SK-N-SH treated with all-trans-retinoic acid at 6 μM for 48 hours (cell line): ENCODE data around the gene TEAD1.

ENCODE experiments used
- ATAC-seq: fragments of 200-7000 bp; cut with Tn5 transposase; 3 replicates; pipeline ENCODE4 v1.9.1; 2020; ENCODE audit warnings: mild to moderate bottlenecking, moderate library complexity
- ARNTL ChIP-seq: fragments of 450-650 bp; formaldehyde crosslinking; IDR thresholded peaks from 2 replicates; pipeline ENCODE4 v1.5.0; 2020; ENCODE audit warnings: low read depth, mild to moderate bottlenecking, moderate library complexity, borderline replicate concordance
- BACH2 ChIP-seq: fragments of 250-450 bp; sonication (Bioruptor Pico); IDR thresholded peaks from 2 replicates; pipeline ENCODE4 v1.9.0; 2021; ENCODE audit warnings: mild to moderate bottlenecking, borderline replicate concordance
- CSDC2 ChIP-seq: fragments of 250-450 bp; sonication (Bioruptor Pico); IDR thresholded peaks from 2 replicates; pipeline ENCODE4 v1.5.0; 2020; ENCODE audit warnings: mild to moderate bottlenecking, moderate library complexity
- ESRRG ChIP-seq: fragments of 250-450 bp; sonication (Bioruptor Pico); IDR thresholded peaks from 2 replicates; pipeline ENCODE4 v1.6.1; 2021; ENCODE audit warnings: mild to moderate bottlenecking
- GLIS3 ChIP-seq: fragments of 250-450 bp; sonication (Bioruptor Pico); IDR thresholded peaks from 2 replicates; pipeline ENCODE4 v1.5.0; 2020; ENCODE audit warnings: mild to moderate bottlenecking, moderate library complexity
- OSR1 ChIP-seq: fragments of 250-450 bp; sonication (Bioruptor Pico); IDR thresholded peaks from 2 replicates; pipeline ENCODE4 v1.8.0; 2022; ENCODE audit warnings: moderate library complexity, mild to moderate bottlenecking, inconsistent platforms
- PPARA ChIP-seq: fragments of 250-450 bp; sonication (Bioruptor Pico); IDR thresholded peaks from 2 replicates; pipeline ENCODE4 v1.5.0; 2020; ENCODE audit warnings: mild to moderate bottlenecking, borderline replicate concordance
- RARB ChIP-seq: fragments of 250-450 bp; sonication (Bioruptor Pico); IDR thresholded peaks from 2 replicates; pipeline ENCODE4 v1.8.0; 2021; ENCODE audit warnings: mild to moderate bottlenecking, moderate library complexity
- SNAI2 ChIP-seq: fragments of 250-450 bp; sonication (Bioruptor Pico); IDR thresholded peaks from 2 replicates; pipeline ENCODE4 v1.5.0; 2020; ENCODE audit warnings: mild to moderate bottlenecking, moderate library complexity
- TCF4 ChIP-seq: fragments of 250-450 bp; sonication (Bioruptor Pico); IDR thresholded peaks from 2 replicates; pipeline ENCODE4 v1.8.0; 2021; ENCODE audit warnings: mild to moderate bottlenecking, moderate library complexity, borderline replicate concordance
- TOX ChIP-seq: fragments of 250-450 bp; sonication (Bioruptor Pico); IDR thresholded peaks from 2 replicates; pipeline ENCODE4 v1.8.0; 2021; ENCODE audit warnings: mild to moderate bottlenecking, moderate library complexity, borderline replicate concordance
- ZC3H10 ChIP-seq: fragments of 250-450 bp; sonication (Bioruptor Pico); IDR thresholded peaks from 2 replicates; pipeline ENCODE4 v1.5.1; 2021; ENCODE audit warnings: mild to moderate bottlenecking, moderate library complexity
- ZFP3 ChIP-seq: fragments of 250-450 bp; sonication (Bioruptor Pico); IDR thresholded peaks from 2 replicates; pipeline ENCODE4 v1.5.0; 2020; ENCODE audit warnings: mild to moderate bottlenecking, moderate library complexity
- ZFP30 ChIP-seq: fragments of 450-650 bp; formaldehyde crosslinking; IDR thresholded peaks from 2 replicates; pipeline ENCODE4 v1.5.0; 2022; ENCODE audit warnings: mild to moderate bottlenecking, moderate library complexity
- ZNF565 ChIP-seq: fragments of 450-650 bp; formaldehyde crosslinking; conservative IDR thresholded peaks from 2 replicates; pipeline ENCODE4 v1.5.0; 2020; ENCODE audit warnings: low read depth, mild to moderate bottlenecking, moderate library complexity
- ZNF70 ChIP-seq: fragments of 450-650 bp; formaldehyde crosslinking; IDR thresholded peaks from 2 replicates; pipeline ENCODE4 v1.5.0; 2020; ENCODE audit warnings: mild to moderate bottlenecking, moderate library complexity
- ZNF8 ChIP-seq: fragments of 450-650 bp; formaldehyde crosslinking; IDR thresholded peaks from 2 replicates; pipeline ENCODE4 v1.5.0; 2020; ENCODE audit warnings: mild to moderate bottlenecking, moderate library complexity
- TF ChIP-seq, protein P1 (sequence below): fragments of 250-450 bp; sonication (Bioruptor Pico); IDR thresholded peaks from 2 replicates; pipeline ENCODE4 v1.5.0; 2020; ENCODE audit warnings: mild to moderate bottlenecking, moderate library complexity
- TF ChIP-seq, protein P2 (sequence below): fragments of 250-450 bp; sonication (Bioruptor Pico); IDR thresholded peaks from 2 replicates; pipeline ENCODE4 v1.5.1; 2020; ENCODE audit warnings: low read depth, mild to moderate bottlenecking, moderate library complexity
- TF ChIP-seq, protein P3 (sequence below): fragments of 250-450 bp; sonication (Bioruptor Pico); IDR thresholded peaks from 2 replicates; pipeline ENCODE4 v1.8.0; 2020; ENCODE audit warnings: mild to moderate bottlenecking, moderate library complexity, borderline replicate concordance
- TF ChIP-seq, protein P4 (sequence below): fragments of 250-450 bp; sonication (Bioruptor Pico); IDR thresholded peaks from 2 replicates; pipeline ENCODE4 v1.8.0; 2021; ENCODE audit warnings: low read depth, mild to moderate bottlenecking, moderate library complexity, borderline replicate concordance

TEAD1 gene

DNA sequence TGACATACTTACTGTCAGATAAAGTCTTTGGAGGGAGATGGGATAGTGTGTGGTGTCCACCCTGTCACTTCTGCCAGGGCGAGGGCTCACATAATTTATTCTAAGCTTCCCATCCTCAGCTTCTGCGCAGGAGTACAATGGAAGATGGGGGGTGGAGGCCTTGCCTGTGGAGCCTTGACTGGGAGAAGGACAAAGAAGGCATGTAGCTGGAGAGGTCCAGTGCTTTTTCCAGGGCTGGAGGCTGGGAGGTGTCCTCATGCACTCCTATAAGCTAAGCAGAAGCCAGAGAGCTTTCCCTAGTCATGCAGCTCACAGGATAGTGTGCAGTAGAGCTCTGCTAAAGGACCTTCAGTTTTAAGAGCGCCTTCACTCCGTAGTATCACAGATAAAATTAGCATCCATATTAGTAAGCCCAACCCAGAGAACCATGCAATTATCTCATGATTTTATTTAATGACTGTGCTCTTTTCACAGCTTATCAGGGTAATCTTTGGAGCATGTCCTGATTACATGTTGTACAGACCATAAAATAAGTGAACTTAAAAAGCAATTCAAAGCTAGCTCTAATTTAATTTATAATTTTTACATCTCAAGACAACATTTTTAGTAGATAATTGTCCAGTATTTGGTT is 148.3 kb downstream of the TEAD1 start (continued):
- TF ChIP-seq, protein P1, sequence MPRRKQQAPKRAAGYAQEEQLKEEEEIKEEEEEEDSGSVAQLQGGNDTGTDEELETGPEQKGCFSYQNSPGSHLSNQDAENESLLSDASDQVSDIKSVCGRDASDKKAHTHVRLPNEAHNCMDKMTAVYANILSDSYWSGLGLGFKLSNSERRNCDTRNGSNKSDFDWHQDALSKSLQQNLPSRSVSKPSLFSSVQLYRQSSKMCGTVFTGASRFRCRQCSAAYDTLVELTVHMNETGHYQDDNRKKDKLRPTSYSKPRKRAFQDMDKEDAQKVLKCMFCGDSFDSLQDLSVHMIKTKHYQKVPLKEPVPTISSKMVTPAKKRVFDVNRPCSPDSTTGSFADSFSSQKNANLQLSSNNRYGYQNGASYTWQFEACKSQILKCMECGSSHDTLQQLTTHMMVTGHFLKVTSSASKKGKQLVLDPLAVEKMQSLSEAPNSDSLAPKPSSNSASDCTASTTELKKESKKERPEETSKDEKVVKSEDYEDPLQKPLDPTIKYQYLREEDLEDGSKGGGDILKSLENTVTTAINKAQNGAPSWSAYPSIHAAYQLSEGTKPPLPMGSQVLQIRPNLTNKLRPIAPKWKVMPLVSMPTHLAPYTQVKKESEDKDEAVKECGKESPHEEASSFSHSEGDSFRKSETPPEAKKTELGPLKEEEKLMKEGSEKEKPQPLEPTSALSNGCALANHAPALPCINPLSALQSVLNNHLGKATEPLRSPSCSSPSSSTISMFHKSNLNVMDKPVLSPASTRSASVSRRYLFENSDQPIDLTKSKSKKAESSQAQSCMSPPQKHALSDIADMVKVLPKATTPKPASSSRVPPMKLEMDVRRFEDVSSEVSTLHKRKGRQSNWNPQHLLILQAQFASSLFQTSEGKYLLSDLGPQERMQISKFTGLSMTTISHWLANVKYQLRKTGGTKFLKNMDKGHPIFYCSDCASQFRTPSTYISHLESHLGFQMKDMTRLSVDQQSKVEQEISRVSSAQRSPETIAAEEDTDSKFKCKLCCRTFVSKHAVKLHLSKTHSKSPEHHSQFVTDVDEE (CRISPR knock-in tag) = no peak
- TF ChIP-seq ESRRG (CRISPR knock-in tag) (no peak), TCF4 (peak; percentile 28; the same call in 1 of the 2 replicates), RARB (CRISPR knock-in tag) (no peak), ZNF565 (CRISPR knock-in tag) (no peak), ZNF8 (CRISPR knock-in tag) (no peak)
- TF ChIP-seq, protein P2, sequence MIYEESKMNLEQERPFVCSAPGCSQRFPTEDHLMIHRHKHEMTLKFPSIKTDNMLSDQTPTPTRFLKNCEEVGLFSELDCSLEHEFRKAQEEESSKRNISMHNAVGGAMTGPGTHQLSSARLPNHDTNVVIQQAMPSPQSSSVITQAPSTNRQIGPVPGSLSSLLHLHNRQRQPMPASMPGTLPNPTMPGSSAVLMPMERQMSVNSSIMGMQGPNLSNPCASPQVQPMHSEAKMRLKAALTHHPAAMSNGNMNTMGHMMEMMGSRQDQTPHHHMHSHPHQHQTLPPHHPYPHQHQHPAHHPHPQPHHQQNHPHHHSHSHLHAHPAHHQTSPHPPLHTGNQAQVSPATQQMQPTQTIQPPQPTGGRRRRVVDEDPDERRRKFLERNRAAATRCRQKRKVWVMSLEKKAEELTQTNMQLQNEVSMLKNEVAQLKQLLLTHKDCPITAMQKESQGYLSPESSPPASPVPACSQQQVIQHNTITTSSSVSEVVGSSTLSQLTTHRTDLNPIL (CRISPR knock-in tag) = no peak

DNA sequence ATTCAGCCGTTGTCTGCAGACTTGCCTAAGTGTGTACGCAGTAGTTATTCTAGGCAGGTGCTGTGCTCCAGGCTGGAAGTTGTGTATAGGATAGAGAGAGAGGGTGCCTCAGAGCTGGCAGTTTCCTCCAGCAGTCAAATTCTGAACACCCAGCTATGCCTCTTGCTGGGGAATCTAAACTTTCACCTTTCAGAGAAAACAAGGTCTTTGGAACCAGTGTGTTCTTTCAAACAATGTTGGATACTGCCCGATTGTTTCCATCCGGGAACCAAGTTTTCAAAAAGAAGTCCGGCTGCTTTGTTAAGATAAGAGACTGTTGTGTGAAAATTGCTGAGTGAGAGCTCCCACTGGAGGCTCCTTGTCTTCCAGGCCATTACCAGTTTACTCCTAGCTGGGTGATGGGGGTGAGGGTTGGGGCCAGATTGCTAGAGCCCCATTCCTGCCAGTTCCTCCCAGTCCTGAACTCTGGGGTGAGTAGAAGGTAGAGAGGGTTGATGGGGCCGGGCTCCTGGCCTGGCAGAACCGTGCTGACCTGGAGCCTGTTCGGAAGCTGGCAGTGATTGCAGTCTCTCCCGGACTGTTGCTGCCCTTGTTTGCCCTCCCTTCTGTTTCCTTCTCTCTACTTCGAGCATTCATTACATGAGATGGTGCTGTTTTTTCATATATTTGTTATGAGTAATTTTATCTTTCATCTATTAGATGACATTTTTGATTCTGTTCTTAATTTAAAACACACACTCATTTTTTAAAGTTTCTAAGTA is 150.2 kb downstream of the TEAD1 start:
- peak; percentile 88 for ATAC-seq
- TF ChIP-seq, protein P3, sequence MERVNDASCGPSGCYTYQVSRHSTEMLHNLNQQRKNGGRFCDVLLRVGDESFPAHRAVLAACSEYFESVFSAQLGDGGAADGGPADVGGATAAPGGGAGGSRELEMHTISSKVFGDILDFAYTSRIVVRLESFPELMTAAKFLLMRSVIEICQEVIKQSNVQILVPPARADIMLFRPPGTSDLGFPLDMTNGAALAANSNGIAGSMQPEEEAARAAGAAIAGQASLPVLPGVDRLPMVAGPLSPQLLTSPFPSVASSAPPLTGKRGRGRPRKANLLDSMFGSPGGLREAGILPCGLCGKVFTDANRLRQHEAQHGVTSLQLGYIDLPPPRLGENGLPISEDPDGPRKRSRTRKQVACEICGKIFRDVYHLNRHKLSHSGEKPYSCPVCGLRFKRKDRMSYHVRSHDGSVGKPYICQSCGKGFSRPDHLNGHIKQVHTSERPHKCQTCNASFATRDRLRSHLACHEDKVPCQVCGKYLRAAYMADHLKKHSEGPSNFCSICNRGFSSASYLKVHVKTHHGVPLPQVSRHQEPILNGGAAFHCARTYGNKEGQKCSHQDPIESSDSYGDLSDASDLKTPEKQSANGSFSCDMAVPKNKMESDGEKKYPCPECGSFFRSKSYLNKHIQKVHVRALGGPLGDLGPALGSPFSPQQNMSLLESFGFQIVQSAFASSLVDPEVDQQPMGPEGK = no peak
- no peak for TF ChIP-seq ZFP3 (CRISPR knock-in tag)
- TF ChIP-seq OSR1 (CRISPR knock-in tag) = no peak
- no peak for TF ChIP-seq ZFP30 (CRISPR knock-in tag)
- TF ChIP-seq ZNF565 (CRISPR knock-in tag) = no peak
- TF ChIP-seq SNAI2 = no peak
- no peak for TF ChIP-seq CSDC2 (CRISPR knock-in tag)
- no peak for TF ChIP-seq RARB (CRISPR knock-in tag)
- TF ChIP-seq GLIS3 (CRISPR knock-in tag) = no peak
- TF ChIP-seq ZNF8 (CRISPR knock-in tag) = no peak
- TF ChIP-seq TOX (CRISPR knock-in tag) = no peak
- TF ChIP-seq, protein P1 (CRISPR knock-in tag) = no peak
- TF ChIP-seq, protein P4, sequence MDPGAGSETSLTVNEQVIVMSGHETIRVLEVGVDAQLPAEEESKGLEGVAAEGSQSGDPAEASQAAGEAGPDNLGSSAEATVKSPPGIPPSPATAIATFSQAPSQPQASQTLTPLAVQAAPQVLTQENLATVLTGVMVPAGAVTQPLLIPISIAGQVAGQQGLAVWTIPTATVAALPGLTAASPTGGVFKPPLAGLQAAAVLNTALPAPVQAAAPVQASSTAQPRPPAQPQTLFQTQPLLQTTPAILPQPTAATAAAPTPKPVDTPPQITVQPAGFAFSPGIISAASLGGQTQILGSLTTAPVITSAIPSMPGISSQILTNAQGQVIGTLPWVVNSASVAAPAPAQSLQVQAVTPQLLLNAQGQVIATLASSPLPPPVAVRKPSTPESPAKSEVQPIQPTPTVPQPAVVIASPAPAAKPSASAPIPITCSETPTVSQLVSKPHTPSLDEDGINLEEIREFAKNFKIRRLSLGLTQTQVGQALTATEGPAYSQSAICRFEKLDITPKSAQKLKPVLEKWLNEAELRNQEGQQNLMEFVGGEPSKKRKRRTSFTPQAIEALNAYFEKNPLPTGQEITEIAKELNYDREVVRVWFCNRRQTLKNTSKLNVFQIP = no peak
- TF ChIP-seq ESRRG (CRISPR knock-in tag) = no peak
- no peak for TF ChIP-seq BACH2 (CRISPR knock-in tag)

DNA sequence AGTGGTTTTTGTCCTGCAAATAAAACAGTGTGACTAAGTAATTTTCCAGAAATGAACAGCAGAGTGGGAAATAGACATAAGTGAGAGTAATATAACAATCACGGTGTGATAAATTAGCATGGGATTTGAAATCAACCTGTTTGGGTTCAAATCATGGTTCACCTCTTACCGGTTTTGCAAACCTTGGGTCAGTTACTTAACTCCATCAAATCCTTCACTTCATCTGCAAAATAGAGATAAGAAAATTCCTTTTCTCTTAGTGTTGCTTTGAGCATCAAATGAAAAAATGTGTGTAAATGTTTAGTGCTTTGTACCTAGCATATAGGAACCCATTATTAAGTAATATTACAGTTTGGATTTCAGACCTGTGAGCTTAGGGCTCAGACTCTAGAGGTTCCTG is 152.2 kb downstream of the TEAD1 start:
- no peak for ATAC-seq
- no peak for TF ChIP-seq TOX (CRISPR knock-in tag)
- TF ChIP-seq OSR1 (CRISPR knock-in tag) = no peak
- TF ChIP-seq BACH2 (CRISPR knock-in tag) = no peak
- TF ChIP-seq, protein P2 (CRISPR knock-in tag) = no peak
- TF ChIP-seq ZFP3 (CRISPR knock-in tag) = no peak
- TF ChIP-seq ESRRG (CRISPR knock-in tag) = no peak
- TF ChIP-seq PPARA (CRISPR knock-in tag) = no peak
- TF ChIP-seq ZNF8 (CRISPR knock-in tag) = no peak
- no peak for TF ChIP-seq RARB (CRISPR knock-in tag)
- TF ChIP-seq ZNF70 (CRISPR knock-in tag) = no peak
- TF ChIP-seq ZC3H10 (CRISPR knock-in tag) = no peak
- TF ChIP-seq GLIS3 (CRISPR knock-in tag) = no peak
- TF ChIP-seq ARNTL (CRISPR knock-in tag) = no peak
- TF ChIP-seq, protein P3 = no peak
